ENCODE measurements around the gene PLXNA2. TPM values are rescaled to one million over a fixed set of nuclear protein-coding genes. Genes with fewer than 3 reads are reported as not detected.

The PLXNA2 gene
- polyA plus RNA-seq, 1 of the 3 experiments (the other 2 are of a cell fraction): 8.5 TPM

DNA sequence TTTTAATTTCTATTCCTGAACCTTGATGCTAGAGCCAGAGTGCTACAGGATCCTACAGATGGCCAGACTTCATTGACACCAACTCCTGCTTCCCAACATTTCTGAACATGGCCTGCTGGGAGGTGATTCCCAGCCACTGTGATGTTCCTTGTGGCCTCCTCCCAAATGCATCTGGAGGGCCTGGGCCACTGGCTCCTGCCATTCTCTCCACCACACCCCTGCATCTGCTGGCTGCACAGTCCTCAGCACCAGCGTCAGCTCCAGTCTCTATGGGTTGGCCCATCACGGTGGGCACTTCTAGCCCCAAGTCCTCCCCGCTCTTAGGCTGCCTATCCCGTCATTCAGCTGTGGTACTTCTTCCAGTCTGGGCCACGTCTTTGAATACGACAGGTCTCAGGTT lies 242.1 kb downstream of the PLXNA2 start:
- Histone ChIP-seq H3K4me1 (ENCODE audit: control insufficient read depth in 1 of 2, insufficient read depth in 2 of 2, low read depth in 1 of 2, low read length in 1 of 2) (peaks cover 7 to 8% of the 10 kb centered on the region in 2 experiments; a peak in 2 of 4 replicates), H3F3A (replicated peaks; ENCODE audit: insufficient read depth) (peaks cover 9% of the 10 kb centered on the region), H3K79me2 (ENCODE audit: insufficient read depth) (no peaks in the 10 kb centered on the region), H3K9ac (no peak overlapping the region), H3K27ac (ENCODE audit: low read depth in 2 of 2, low read length in 1 of 2) (no peak overlapping the region), H4K20me1 (ENCODE audit: insufficient read depth) (no peaks in the 10 kb centered on the region), H3K36me3 (replicated peaks in 1 of 2; ENCODE audit: control insufficient read depth in 1 of 2, insufficient read depth in 2 of 2, low read length in 1 of 2) (no peaks in the 10 kb centered on the region), H3K4me2 (no peak overlapping the region), H3K27me3 (ENCODE audit: insufficient read depth) (no peaks in the 10 kb centered on the region), H2AFZ (ENCODE audit: low read depth) (no peak overlapping the region), H3K9me2 (no peaks in the 10 kb centered on the region), H3K9me3 (no peaks in the 10 kb centered on the region), H3K4me3 (ENCODE audit: low read depth in 2 of 2, low read length in 1 of 2) (no peak overlapping the region)
- ChIA-PET POLR2A (no interaction called here), CTCF (interaction anchor here (2.3 to 2.7 kb wide), 2 partner anchors 9 to 117 kb away, joined by 10 read pairs; no protein-coding TSS in a partner anchor)
- no peak for DNase-seq
- 95% methylated on average over 6 of the region's 6 CpGs for WGBS (ENCODE audit: low lambda C conversion rate)
- TF ChIP-seq ELF1 (IDR thresholded peaks at IDR 0.05): no peak
- TF ChIP-seq EZH2phosphoT487 (IDR thresholded peaks at IDR 0.05; ENCODE audit: borderline replicate concordance, low read depth): no peak
- TF ChIP-seq, protein P1, sequence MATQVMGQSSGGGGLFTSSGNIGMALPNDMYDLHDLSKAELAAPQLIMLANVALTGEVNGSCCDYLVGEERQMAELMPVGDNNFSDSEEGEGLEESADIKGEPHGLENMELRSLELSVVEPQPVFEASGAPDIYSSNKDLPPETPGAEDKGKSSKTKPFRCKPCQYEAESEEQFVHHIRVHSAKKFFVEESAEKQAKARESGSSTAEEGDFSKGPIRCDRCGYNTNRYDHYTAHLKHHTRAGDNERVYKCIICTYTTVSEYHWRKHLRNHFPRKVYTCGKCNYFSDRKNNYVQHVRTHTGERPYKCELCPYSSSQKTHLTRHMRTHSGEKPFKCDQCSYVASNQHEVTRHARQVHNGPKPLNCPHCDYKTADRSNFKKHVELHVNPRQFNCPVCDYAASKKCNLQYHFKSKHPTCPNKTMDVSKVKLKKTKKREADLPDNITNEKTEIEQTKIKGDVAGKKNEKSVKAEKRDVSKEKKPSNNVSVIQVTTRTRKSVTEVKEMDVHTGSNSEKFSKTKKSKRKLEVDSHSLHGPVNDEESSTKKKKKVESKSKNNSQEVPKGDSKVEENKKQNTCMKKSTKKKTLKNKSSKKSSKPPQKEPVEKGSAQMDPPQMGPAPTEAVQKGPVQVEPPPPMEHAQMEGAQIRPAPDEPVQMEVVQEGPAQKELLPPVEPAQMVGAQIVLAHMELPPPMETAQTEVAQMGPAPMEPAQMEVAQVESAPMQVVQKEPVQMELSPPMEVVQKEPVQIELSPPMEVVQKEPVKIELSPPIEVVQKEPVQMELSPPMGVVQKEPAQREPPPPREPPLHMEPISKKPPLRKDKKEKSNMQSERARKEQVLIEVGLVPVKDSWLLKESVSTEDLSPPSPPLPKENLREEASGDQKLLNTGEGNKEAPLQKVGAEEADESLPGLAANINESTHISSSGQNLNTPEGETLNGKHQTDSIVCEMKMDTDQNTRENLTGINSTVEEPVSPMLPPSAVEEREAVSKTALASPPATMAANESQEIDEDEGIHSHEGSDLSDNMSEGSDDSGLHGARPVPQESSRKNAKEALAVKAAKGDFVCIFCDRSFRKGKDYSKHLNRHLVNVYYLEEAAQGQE (IDR thresholded peaks at IDR 0.05; ENCODE audit: low read depth, low read length): no peak
- TF ChIP-seq MXI1 (IDR thresholded peaks at IDR 0.05; ENCODE audit: low read depth, low read length): no peak
- TF ChIP-seq SIN3A (IDR thresholded peaks at IDR 0.05; ENCODE audit: borderline replicate concordance, low read depth, low read length): no peak
- no peak for TF ChIP-seq TCF12 (IDR thresholded peaks at IDR 0.05)
- TF ChIP-seq NRF1 (IDR thresholded peaks at IDR 0.05; ENCODE audit: low read depth, low read length): no peak
- TF ChIP-seq TAF1 (IDR thresholded peaks at IDR 0.05; ENCODE audit: borderline replicate concordance, low read depth, low read length): no peak
- TF ChIP-seq, protein P2, sequence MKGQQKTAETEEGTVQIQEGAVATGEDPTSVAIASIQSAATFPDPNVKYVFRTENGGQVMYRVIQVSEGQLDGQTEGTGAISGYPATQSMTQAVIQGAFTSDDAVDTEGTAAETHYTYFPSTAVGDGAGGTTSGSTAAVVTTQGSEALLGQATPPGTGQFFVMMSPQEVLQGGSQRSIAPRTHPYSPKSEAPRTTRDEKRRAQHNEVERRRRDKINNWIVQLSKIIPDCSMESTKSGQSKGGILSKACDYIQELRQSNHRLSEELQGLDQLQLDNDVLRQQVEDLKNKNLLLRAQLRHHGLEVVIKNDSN (IDR thresholded peaks at IDR 0.05; ENCODE audit: borderline replicate concordance, low read depth): no peak
- TF ChIP-seq, protein P3, sequence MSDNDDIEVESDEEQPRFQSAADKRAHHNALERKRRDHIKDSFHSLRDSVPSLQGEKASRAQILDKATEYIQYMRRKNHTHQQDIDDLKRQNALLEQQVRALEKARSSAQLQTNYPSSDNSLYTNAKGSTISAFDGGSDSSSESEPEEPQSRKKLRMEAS (IDR thresholded peaks at IDR 0.05; ENCODE audit: low read depth): no peak
- TF ChIP-seq FOXJ3 (CRISPR knock-in tag; IDR thresholded peaks at IDR 0.05): no peak
- TF ChIP-seq TEAD4 (IDR thresholded peaks at IDR 0.05; ENCODE audit: borderline replicate concordance, insufficient read depth): no peak
- no peak for TF ChIP-seq GABPA (IDR thresholded peaks at IDR 0.05; ENCODE audit: low read depth)
- TF ChIP-seq, protein P4, sequence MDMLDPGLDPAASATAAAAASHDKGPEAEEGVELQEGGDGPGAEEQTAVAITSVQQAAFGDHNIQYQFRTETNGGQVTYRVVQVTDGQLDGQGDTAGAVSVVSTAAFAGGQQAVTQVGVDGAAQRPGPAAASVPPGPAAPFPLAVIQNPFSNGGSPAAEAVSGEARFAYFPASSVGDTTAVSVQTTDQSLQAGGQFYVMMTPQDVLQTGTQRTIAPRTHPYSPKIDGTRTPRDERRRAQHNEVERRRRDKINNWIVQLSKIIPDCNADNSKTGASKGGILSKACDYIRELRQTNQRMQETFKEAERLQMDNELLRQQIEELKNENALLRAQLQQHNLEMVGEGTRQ (IDR thresholded peaks at IDR 0.05; ENCODE audit: borderline replicate concordance, low read depth, low read length): no peak
- TF ChIP-seq RXRA (IDR thresholded peaks at IDR 0.05; ENCODE audit: borderline replicate concordance, low read depth): no peak
- no peak for TF ChIP-seq YY1 (IDR thresholded peaks at IDR 0.05; ENCODE audit: low read depth)
- no peak for TF ChIP-seq CHD2 (IDR thresholded peaks at IDR 0.05; ENCODE audit: low read length, partially characterized antibody)
- no peak for TF ChIP-seq FOXM1 (IDR thresholded peaks at IDR 0.05; ENCODE audit: low read depth)

All from SK-N-SH (cell line).